ENCODE data around the gene ADD2.
"Not testable (repeated sequence)": the region's sequence is repeated elsewhere in the genome, so short reads cannot be mapped to it uniquely, and the experiment has no call there.

Gene ADD2, protein sequence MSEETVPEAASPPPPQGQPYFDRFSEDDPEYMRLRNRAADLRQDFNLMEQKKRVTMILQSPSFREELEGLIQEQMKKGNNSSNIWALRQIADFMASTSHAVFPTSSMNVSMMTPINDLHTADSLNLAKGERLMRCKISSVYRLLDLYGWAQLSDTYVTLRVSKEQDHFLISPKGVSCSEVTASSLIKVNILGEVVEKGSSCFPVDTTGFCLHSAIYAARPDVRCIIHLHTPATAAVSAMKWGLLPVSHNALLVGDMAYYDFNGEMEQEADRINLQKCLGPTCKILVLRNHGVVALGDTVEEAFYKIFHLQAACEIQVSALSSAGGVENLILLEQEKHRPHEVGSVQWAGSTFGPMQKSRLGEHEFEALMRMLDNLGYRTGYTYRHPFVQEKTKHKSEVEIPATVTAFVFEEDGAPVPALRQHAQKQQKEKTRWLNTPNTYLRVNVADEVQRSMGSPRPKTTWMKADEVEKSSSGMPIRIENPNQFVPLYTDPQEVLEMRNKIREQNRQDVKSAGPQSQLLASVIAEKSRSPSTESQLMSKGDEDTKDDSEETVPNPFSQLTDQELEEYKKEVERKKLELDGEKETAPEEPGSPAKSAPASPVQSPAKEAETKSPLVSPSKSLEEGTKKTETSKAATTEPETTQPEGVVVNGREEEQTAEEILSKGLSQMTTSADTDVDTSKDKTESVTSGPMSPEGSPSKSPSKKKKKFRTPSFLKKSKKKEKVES

DNA sequence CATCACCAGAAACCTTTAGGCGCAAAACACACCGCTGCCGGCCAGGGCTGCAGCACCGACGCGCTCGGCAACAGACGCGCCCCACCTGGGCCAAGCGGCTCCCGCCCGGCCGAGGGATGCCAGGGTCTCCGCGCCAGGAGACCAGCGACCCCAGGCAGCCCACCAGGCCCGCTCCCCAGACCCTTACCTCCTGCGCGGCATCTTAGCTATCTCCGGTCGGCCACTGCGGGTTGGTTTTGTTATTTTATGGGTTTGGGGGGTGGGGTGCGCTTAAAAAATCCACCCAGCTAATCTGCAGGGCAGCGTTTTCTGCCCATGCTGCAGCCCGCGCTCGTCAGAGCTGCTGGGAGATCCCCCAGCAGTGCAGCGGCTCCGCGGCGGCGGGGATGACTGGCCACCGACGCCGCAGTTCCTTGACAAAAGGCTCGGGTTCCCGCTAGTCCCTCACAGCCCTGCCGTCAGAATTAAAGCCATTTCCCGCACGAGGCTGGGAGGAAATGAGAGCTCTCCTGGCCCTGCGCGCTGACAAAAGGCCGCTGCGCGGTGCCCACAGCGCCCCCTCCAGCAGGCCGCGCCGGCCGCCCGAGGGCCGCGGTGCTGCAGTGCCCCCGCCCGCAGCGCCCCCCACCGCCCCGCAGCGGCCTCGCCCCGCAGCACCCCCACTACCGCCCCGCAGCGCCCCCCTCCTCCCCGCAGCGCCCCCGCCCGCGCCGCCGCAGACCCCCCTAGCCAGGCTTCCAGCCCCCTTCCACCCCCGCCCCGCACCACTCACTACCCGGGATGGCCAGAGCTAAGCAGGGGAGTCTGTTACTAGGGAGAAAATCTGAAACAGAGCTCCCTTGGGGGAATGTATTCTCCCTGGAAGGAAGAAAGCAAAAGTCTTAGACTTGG lies at the start of gene ADD2:
Gene ADD2 (minus strand): TSS at position 502 of the 891 bp plus-strand sequence. CDS start 61,792 bp downstream, outside the sequence.
- no peak for DNase-seq (ENCODE audit: low read depth in 2 of 2)

DNA sequence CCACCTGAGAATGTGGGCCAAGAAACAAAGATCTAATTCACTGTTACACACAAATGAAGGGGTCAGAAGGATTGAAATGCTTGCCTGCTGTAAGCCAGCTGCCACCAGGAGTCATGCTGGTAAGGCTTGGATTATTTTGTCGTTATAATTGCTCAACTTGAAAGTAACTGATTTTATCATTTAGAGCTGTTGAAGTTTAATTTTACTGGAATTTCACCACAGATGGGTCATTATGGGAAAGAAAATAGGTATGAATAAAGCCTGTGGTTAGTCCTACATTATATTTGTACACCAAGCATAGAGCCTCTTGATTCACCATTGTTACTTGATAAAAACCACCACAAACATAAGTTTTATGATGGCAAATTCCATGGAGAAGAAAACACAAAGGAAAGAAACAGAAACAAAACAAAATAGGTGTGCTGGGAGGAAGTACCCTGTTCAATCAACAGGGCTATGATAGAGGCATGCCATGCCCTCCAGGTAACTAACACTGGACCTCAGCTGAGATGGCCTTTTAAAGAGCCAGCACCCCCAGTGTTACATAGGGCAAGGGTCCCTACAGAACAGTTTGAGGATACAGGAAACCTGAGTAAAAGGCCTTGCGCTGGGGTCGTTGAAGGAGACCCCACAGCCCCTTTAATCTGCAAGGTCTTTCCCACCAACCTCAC lies 49.4 kb upstream of the ADD2 start:
- DNase-seq (ENCODE audit: low read depth in 2 of 2) = no peak

DNA sequence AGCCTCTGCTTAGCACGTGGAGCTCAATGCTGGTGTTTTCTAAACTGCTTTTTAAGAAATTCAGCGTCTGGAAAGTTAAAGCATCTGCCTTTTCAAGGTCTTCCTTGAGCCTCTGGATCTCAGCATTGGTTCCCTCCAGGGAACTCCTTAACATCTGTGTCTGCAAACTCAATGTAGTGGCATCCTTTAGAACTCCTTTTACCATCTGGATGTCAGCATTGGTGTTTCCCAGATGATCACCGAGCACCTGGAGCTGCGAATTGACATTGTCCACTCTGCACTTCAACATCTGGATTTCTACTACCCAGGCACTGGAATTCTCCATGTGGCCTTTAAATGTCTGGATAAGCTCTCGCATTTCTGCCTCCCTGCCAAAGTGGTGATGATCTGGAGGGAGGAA lies 48.7 kb upstream of the ADD2 start:
- no peak for DNase-seq (ENCODE audit: low read depth in 2 of 2)

DNA sequence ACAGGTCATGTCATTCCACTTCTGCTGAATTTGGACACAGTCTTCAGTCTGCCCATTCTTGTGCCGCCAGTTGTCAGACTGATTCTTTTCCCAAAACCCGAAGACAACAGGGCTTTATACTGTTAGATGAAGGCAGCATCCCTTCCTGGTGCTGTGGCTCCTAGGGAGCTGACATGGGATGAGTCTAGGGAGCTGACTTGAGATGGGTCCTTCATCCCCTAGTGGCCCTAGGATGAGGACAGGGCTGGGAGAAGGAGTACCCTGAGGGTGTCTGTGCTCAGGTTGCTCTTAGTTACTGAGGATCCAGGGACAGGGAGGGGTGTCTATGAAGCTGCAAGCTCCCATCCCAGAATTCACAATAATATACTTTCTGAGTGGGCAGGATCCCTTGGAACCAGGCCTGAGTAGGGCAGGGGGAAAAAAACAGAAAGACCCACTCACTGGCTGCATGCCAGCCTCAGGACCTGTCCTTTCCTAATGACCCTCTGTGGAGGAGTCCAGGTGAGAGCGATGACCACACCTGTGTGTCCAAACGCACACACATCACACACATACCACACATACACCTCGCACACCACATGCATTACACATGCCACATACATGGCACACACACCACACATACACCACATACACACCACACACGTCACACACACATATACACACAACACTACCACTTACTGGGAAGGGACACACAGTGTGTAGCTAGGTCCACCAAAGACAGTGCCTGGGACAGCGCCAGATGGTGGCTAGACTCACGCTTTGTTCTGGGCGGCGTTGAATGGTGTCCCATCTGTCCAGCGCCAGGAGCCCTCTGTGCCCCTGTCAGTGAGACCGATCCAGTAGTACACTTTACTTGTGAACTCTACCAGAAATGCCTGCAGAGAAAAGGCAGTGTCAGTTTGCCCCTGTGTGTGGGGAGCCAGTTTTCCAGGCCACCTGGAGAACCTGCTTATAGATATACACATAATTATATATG lies 41.3 kb upstream of the ADD2 start:
- DNase-seq (ENCODE audit: low read depth in 2 of 2) = no peak

DNA sequence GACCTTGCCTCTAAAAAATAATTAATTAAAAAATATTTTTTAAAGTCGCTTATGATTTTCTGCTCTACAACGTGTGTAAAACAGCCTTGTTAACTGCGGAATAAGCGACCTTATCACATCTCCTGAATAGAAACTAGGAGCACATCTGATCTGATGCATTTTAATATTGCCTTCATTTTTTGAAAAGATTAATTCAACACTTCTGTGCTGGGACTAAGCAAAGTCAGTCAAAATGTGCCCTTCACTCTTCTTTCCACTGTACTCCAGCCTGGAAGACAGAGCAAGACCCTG lies 39.8 kb upstream of the ADD2 start:
- DNase-seq (ENCODE audit: low read depth in 2 of 2) = no peak

DNA sequence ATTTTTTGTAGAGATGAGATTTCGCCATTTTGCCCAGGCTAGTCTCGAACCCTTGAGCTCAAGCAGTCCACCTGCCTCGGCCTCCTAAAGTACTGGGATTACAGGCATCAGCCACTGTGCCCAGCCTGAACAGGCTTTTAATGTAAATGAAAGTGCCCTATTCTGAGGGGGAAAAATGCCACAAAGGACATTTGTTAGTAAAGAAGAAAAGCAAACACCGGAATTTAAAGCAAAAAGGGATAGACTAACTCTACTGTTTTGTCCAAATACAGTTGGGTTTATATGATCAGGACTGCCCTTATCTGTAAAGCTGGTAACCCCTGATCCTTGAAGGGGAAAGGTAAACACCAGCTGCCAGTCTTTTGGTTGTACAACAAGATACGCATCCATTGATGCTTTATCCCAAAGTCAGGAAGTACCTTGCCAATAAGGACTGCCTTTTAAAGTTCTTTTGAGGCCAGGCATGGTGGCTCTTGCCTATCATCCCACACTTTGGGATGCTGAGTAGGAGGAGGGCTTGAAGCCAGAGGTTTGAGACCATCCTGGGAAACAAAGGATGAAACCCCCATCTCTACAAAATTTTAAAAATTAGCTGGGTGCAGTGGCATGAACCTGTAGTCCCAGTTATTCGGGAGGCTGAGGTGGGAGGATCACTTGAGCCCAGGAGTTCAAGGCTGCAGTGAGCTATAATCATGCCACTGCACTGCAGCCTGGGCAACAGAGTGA lies 39.3 kb upstream of the ADD2 start:
- no peak for DNase-seq (ENCODE audit: low read depth in 2 of 2)

DNA sequence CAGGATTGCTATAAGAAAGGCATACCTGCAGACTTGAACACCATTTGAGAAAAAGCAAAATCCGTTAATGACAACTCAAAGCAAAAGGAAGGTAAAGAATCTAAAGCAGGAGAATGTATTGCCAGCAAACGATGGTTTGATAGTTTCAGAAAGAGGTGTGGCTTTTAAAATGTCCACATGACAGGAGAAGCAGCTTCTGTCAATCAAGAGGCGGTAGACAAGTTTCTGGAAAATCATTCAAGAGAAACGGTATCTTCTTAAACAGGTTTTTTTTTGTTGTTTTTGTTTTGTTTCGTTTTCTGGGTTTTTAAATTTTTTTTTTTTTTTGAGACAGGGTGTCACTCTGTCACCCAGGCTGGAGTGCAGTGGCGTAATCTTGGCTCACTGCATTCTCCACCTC lies 38.6 kb upstream of the ADD2 start:
- no peak for DNase-seq (ENCODE audit: low read depth in 2 of 2)

DNA sequence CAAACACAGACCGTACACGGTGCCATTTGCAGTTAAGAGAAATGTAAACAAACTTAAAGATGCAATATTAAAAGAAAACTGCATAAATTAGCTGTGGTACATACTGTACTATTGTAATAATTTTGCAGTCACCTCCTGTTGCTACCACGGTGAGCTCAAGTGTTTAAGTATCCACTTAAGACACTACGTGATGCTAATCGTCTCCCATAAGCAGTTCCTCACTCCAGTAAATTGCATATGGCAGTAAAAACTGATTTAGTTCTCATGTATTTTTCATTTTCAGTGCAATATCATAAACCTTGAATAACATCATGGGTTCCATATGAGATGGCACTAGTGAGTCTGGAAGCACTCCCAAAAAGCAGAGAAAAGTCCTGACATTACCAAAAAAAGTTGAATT lies 38.0 kb upstream of the ADD2 start:
- DNase-seq (ENCODE audit: low read depth in 2 of 2) = no peak

DNA sequence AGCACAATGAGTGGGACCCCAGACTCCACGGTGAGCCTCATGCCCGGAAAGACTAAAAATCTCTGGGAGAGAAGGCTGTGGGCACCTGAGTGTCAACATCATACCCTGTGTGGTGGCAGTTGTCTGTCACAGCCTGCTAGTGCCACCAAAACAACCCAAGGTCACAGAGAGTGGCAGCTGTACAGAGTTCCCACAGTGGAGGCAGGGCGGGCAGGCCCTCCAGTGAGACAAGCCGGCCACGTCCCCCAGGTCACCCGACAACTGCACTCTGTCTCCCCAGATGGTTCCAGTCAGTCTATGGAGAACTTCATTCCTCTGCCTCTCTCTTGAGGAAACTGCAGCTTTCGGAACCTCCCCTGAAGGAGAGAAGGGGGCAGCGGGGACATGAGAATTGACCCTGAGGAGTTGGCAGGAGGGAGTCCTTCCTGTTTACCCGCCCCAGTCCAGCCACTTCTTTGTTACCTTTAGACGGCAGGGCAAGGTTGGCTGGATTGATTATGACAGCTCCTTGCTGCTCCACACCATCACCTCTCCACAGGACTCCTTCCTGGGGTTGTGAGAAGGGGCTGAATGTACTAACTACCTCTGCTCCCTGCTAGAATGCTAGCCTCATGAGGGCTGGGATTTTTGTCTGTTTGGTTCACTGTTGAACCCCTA lies 33.7 kb upstream of the ADD2 start:
- no peak for DNase-seq (ENCODE audit: low read depth in 2 of 2)

DNA sequence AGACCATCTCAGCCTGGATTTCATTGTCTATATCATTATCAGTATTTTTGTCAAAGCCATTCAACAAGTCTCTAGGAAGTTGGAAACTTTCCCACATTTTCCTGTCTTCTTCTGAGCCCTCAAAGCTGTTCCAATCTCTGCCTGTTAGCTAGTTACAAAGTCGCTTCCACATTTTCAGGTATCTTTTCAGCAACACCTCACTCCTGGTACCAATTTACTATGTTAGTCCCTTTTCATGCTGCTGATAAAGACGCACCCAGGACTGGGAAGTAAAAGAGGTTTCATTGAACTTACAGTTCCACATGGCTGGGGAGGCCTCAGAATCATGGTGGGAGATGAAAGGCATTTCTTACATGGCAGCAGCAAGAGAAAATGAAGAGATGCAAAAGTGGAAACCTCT lies 31.7 kb upstream of the ADD2 start:
- no peak for DNase-seq (ENCODE audit: low read depth in 2 of 2)

DNA sequence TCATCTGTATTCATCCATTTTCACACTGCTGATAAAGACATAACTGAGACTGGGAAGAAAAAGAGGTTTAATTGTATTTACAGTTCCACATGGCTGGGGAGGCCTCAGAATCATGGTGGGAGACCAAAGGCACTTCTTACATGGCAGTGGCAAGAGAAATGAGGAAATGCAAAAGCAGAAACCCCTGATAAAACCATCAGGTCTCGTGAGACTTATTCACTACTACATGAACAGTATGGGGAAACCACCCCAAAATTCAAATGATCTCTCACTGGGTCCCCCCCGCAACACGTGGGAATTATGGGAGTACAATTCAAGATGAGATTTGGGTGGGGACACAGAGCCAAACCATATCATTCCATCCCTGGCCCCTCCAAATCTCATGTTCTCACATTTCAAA lies 30.0 kb upstream of the ADD2 start:
- not testable (repeated sequence) for DNase-seq (ENCODE audit: low read depth in 2 of 2)

DNA sequence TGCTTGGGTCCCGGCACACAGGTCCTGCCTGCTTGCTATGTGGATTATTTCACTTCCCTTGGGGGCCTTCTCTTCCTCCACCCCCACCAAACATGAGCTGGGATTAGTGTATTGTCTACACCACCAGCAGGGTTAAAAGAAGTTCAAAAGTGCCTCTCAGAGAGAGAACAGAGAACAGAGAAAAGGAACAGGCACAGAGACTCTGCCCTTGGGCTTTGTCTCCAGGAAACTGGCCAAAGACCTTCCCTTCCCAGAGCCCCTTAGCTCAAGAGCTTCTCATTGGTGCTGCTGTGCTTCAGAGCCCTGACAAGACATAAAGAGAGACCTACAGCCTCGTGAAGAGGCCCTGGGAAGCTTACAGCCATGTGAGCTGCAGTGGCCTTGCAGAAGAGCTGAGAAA lies 29.5 kb upstream of the ADD2 start:
- no peak for DNase-seq (ENCODE audit: low read depth in 2 of 2)

DNA sequence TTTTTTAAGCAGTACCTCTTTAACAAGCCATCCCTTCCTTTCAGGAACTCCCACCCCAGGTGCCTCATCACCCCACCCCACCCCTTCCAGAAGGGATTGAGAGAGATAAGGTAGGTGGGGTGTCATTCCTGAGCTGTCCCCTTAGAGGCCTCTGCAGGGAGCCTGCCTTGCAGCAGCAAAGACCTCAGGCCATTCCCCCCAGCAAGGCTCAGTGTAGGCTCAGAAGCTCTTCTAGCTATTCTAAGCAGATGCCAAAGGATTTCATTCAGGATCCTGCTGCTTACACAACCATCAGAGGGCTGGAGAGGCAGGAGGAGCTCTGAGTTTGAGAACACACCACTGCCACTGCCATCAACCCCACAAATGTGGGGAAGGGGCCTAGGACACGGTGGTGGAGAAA lies 28.3 kb upstream of the ADD2 start:
- DNase-seq (ENCODE audit: low read depth in 2 of 2) = no peak

DNA sequence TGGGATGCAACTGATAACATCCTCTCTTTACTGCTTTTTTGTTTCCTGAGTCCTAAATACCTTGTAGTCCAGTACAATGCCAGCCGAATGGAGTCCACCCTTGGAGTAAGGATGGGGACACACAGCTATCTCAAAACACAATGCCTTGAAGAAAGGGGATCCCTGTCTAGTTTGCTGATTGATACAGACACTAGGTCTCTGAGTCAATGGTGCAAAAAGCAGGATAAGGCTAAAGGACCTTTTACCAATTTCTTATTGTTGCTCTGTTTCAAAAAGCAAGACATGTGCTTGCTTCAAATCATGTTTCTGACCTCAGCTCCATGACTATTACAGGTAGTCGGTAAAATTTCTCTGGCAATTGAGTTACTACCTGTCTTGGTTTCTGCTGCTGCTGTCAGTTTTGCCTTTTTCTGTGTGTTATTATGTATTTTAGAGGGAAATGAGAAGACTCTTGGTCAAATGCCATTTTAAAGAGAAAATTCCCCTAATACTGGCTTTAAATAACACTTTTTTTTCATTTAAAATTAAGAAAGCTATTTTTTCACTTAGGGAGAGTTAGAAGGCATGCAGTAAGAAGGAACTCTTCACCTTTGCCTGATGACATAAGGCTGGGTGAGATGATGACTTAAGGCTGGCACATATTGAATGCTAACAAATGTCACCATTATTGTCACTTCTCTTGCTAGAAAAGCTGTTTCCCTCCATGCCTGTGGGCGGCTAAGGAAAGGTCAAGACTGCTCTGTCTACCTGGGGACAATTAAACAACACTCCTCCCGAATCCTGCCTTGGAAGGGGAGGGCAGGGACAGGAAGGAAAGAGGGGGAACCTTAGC lies 27.4 kb upstream of the ADD2 start:
- DNase-seq (ENCODE audit: low read depth in 2 of 2) = no peak

DNA sequence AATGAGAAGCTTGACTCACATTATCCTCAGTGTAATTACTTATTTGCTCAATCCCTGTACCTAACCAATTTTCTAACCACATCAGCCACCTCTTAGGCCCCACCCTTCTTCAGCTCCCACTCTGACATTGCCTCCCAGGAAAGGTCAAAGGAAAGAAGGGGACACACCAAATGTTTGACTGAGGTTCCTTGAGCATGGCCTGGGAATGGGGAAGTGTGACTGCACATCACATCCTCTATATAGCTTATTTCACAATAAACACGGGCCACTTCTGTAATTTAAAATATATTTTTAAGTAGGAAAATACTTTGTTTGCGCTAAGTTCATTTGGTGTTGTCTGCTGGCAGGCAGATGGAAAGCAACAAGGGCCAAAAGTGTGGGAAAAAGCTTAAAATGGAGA lies 25.4 kb upstream of the ADD2 start:
- no peak for DNase-seq (ENCODE audit: low read depth in 2 of 2)

DNA sequence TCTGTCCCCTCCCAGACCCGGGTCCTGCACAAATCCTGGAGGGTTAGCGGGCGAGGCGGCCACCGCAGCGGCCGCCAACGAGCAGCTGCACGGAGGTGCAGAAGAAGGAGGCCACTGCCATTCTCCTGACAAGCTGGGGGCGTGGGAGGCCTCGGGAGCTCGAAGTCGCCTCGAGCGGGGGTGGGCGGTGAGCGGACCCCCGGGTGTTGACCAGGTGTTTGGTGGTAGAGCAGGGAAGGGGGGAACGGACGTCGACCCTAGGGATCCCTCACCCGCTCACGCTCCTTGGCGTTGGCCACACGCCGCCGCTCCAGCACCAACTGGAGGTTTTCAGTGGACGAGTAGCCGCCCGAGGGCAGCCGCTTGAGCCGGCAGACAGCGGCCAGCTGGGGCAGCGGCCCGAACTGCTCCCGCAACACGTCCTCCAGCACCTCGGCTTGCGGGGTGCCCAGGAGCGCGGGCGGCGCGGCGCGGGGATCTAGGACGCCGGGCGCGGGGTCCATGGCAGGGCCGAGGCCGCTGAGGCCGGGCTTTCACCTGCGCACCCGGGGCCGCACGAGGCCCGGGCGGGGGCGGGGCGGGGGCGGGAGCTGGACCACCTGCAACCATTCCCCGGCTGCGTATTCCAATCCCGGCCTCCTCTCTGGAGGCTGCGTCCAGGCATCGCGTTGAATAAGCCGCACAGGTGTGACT lies 22.3 kb upstream of the ADD2 start, which contains the start of gene FIGLA:
Gene FIGLA (minus strand): TSS at position 508 of the 693 bp plus-strand sequence. CDS start 5 bp downstream, at position 503.
- no peak for DNase-seq (ENCODE audit: low read depth in 2 of 2)

DNA sequence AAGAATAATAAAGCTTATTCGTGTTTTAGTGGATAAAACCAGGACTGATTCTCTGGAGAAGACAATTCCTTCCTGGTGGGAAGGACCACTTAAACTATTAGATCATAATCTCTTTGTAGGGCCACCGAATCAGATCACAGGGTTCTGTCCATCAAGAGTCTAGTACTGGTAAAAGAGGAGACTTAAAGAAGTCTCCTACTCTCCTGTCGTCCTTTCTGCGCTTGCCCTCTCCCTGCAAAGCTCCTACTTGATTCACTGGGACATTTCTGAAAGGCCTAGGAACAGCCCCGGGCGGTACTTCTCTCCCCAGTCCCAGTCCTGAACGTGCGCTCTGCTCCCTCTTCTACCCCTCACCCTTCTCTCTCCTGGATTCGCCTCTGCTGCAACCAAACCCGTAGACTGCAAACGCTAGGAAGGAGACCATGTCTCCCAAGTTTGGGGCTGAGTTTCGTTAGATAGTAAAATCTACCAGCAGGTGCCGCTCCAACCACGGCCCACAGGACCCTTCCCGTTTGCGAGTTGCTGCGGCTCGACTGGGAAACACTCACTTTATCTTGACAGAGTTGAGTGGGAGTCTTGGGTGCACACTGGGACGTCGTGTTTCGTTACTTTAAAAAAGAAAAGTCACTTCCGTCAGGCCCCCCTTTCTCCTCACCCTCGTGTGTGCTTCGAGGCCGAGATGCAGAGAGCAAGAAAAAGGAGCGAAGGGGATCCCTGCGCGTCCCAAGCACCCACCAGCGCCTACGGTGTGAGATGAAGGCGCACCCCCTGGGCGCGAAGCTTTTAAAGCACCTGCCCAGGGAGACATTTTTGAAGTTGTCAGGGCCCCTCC lies 21.5 kb upstream of the ADD2 start:
- peak; percentile 33 to 43 for DNase-seq (ENCODE audit: low read depth in 2 of 2)

Measured in stimulated activated CD8-positive, alpha-beta memory T cell treated with anti-CD3 and anti-CD28 coated beads, Interleukin-7, amount 100 ng/mL, for 1 hour (primary cell).